HepG2 (cell line): ENCODE results near the gene CCDC87. TPM values are rescaled to one million over a fixed set of nuclear protein-coding genes. Genes with fewer than 3 reads are reported as not detected.

Experiments used
- ATAC-seq: fragments of 200-7000 bp; cut with Tn5 transposase; 3 replicates; pipeline ENCODE4 v1.9.1; 2020; ENCODE audit warnings: mild to moderate bottlenecking, moderate library complexity
- BruUV-seq: library from RNA; stranded (reverse); fragments of 400-500 nt; replicated peaks from 2 replicates; lab custom pipeline; 2021; lab: Mats Ljungman, UMichigan
- CTCF ChIA-PET: fragments of 300-600 bp; formaldehyde crosslinking; extraction: SDS; loops from one replicate; lab custom pipeline; 2021; ENCODE audit warnings: low total read pairs, inconsistent platforms, low intra/inter-chr PET ratio; lab: Yijun Ruan, JAX
- POLR2A ChIA-PET: fragments of 350-600 bp; sonication (Branson Sonifier 250); formaldehyde crosslinking; loops from one replicate; lab custom pipeline; 2020; ENCODE audit warnings: antibody characterized with exemption, inconsistent platforms; lab: Yijun Ruan, JAX
- DNase-seq: peaks from one replicate; pipeline ENCODE4 v3.0.0-alpha.2; 2015; ENCODE audit warnings: low spot score
- FAIRE-seq: peaks from 3 replicates; lab custom pipeline; 2011; peaks lifted over from hg19 to GRCh38; lab: Jason Lieb, UNC
- H2AFZ ChIP-seq: one replicate; pipeline ENCODE4 v1.6.1; 2011; ENCODE audit warnings: low read length, inconsistent platforms
- H3K27ac ChIP-seq: fragments of 300-600 bp; 3 replicates; pipeline ENCODE4 v1.8.0; 2011; ENCODE audit warnings: mixed run types, mild to moderate bottlenecking, mixed read lengths, low read length, inconsistent platforms; ENCODE audit not compliant: insufficient read depth; ENCODE audit errors: extremely low read length
- H3K27me3 ChIP-seq, 2 experiments: fragments of 200-600 bp in 1 of 2; 2 replicates in 1 of 2; 3 replicates in 1 of 2; pipeline versions ENCODE4 v1.6.0 to v1.8.0; 2011; ENCODE audit warnings: low read length in 2 of 2, mild to moderate bottlenecking in 2 of 2, moderate library complexity in 2 of 2, inconsistent platforms in 1 of 2; ENCODE audit not compliant: insufficient read depth in 2 of 2, control insufficient read depth in 1 of 2
- H3K36me3 ChIP-seq, 2 experiments: fragments of 200-600 bp in 1 of 2; replicated peaks in 1 of 2; 2 replicates in 1 of 2; 3 replicates in 1 of 2; pipeline versions ENCODE4 v1.5.1 to v1.8.0; 2011; ENCODE audit warnings: low read length in 2 of 2, inconsistent platforms in 1 of 2; ENCODE audit not compliant: insufficient read depth in 2 of 2, control insufficient read depth in 1 of 2
- H3K4me1 ChIP-seq: 2 replicates; pipeline ENCODE4 v1.5.1; 2012; ENCODE audit warnings: low read length, inconsistent platforms; ENCODE audit not compliant: insufficient read depth
- H3K4me2 ChIP-seq: 2 replicates; pipeline ENCODE4 v1.6.0; 2011; ENCODE audit warnings: low read depth, low read length, inconsistent platforms
- H3K4me3 ChIP-seq, 3 experiments: fragments of 200-600 bp in 1 of 3; sonication (generic), shearing (Covaris generic) in 1 of 3; replicated peaks in 1 of 3; 2 replicates each; pipeline ENCODE4 v1.5.1; 2011 to 2016; ENCODE audit warnings: low read length in 3 of 3, inconsistent platforms in 2 of 3, low read depth in 2 of 3, mild to moderate bottlenecking in 2 of 3, control low read depth in 1 of 3, mixed read lengths in 1 of 3; ENCODE audit not compliant: insufficient read depth in 1 of 3
- H3K79me2 ChIP-seq: one replicate; pipeline ENCODE4 v1.6.1; 2011; ENCODE audit warnings: low read length, inconsistent platforms; ENCODE audit not compliant: insufficient read depth
- H3K9ac ChIP-seq: 2 replicates; pipeline ENCODE4 v1.6.0; 2011; ENCODE audit warnings: mild to moderate bottlenecking, low read depth, low read length, inconsistent platforms; ENCODE audit not compliant: insufficient read depth
- H3K9me3 ChIP-seq: 2 replicates; pipeline ENCODE4 v1.5.1; 2012; ENCODE audit warnings: mild to moderate bottlenecking, low read length
- H4K20me1 ChIP-seq: 2 replicates; pipeline ENCODE4 v1.6.0; 2011; ENCODE audit warnings: inconsistent platforms, mild to moderate bottlenecking, low read length, moderate library complexity; ENCODE audit not compliant: insufficient read depth
- ARID5B ChIP-seq: IDR thresholded peaks from 2 replicates; pipeline ENCODE4 v1.4.0; 2020; ENCODE audit warnings: mild to moderate bottlenecking, missing genetic modification reagents
- ATF3 ChIP-seq: sonication (generic); formaldehyde crosslinking; IDR thresholded peaks from 2 replicates; pipeline ENCODE4 v1.4.0; 2020; ENCODE audit warnings: missing genetic modification reagents
- CREB1 ChIP-seq, 2 experiments: fragments of 450-650 bp in 1 of 2; IDR thresholded peaks; 2 replicates each; pipeline ENCODE4 v1.6.1; 2016 to 2017; ENCODE audit warnings: control low read depth in 1 of 2, mild to moderate bottlenecking in 1 of 2, missing compliant biosample characterization in 1 of 2, missing genetic modification characterization in 1 of 2
- EP300 ChIP-seq, 3 experiments: sonication (generic) in 1 of 3; formaldehyde crosslinking in 1 of 3; IDR thresholded peaks; 2 replicates each; pipeline versions ENCODE4 v1.5.1 to v1.6.1; 2011 to 2020; ENCODE audit warnings: low read depth in 2 of 3, low read length in 2 of 3, borderline replicate concordance in 1 of 3, improper control_type of control experiment in 1 of 3, mild to moderate bottlenecking in 1 of 3, missing genetic modification reagents in 1 of 3, moderate library complexity in 1 of 3
- FOXC1 ChIP-seq: sonication (generic); formaldehyde crosslinking; IDR thresholded peaks from 2 replicates; pipeline ENCODE4 v1.8.0; 2022; ENCODE audit warnings: mild to moderate bottlenecking, missing genetic modification reagents, borderline replicate concordance
- GATAD2A ChIP-seq: IDR thresholded peaks from 2 replicates; pipeline ENCODE4 v1.6.1; 2016
- HMGXB4 ChIP-seq, 2 experiments: sonication (generic) in 1 of 2; formaldehyde crosslinking in 1 of 2; IDR thresholded peaks; 2 replicates each; pipeline versions ENCODE4 v1.4.0 to v1.6.1; 2018 to 2020; ENCODE audit warnings: missing genetic modification reagents in 2 of 2, borderline replicate concordance in 1 of 2, low read depth in 1 of 2, mild to moderate bottlenecking in 1 of 2, missing biosample characterization in 1 of 2
- MED1 ChIP-seq: sonication (generic); formaldehyde crosslinking; IDR thresholded peaks from 2 replicates; pipeline ENCODE4 v1.4.0; 2020; ENCODE audit warnings: missing genetic modification reagents
- SAP130 ChIP-seq: IDR thresholded peaks from 2 replicates; pipeline ENCODE4 v1.6.1; 2016; ENCODE audit warnings: low read depth
- ZHX1 ChIP-seq: sonication (generic); formaldehyde crosslinking; IDR thresholded peaks from 2 replicates; pipeline ENCODE4 v1.8.1; 2022; ENCODE audit warnings: low read depth, mild to moderate bottlenecking, missing genetic modification reagents
- ZKSCAN1 ChIP-seq: fragments of 150-350 bp; IDR thresholded peaks from 2 replicates; pipeline ENCODE4 v1.6.1; 2014; ENCODE audit warnings: low read length
- ZNF644 ChIP-seq: IDR thresholded peaks from 2 replicates; pipeline ENCODE4 v1.6.1; 2016; ENCODE audit warnings: low read depth
- WGBS: methylation state at CpG from one replicate; pipeline ENCODE4 v1.1.6; 2017; ENCODE audit warnings: low lambda C conversion rate; 5-methylcytosine and 5-hydroxymethylcytosine counted together
- in situ Hi-C: cut with HindIII; loops from 2 replicates; pipeline ENCODE4 v1.10.0; 2017; ENCODE audit warnings: low pct_unique_long_range_greater_than_20kb; ENCODE audit not compliant: extremely low pct_ligation_motif_present
- intact Hi-C: fragments of 100-400 bp; cut with micrococcal nuclease; formaldehyde crosslinking; loops from one replicate; pipeline ENCODE4 v1.10.0; 2022; ENCODE audit not compliant: unreplicated experiment
- polyA plus RNA-seq, 8 experiments: library from polyadenylated mRNA; depleted of rRNA in 3 of 8; stranded (reverse) in 7 of 8; unstranded in 1 of 8; fragments of >200 nt; fragmentation: Illumina TruSeq in 4 of 8; extraction: Trizol in 4 of 8; gene quantifications; 2 replicates each; pipeline versions ENCODE4 v1.2.1 to v1.2.3, GENCODE V29; 2011 to 2016; ENCODE audit warnings: low read depth in 4 of 8, missing spikeins in 1 of 8, mixed read lengths in 1 of 8; ENCODE audit not compliant: insufficient read depth in 1 of 8
- total RNA-seq, 5 experiments: library from RNA; depleted of rRNA; stranded (reverse); fragments of >200 nt; fragmentation: Illumina TruSeq; extraction: Trizol; gene quantifications; 2 replicates each; pipeline ENCODE4 v1.2.3, GENCODE V29; 2016; ENCODE audit warnings: low read depth in 1 of 5

The CCDC87 gene
- total and polyA plus RNA-seq, 2 of the 13 experiments (the other 11 are each of a cell fraction or from before 2014, with no cell fraction given), result 0.05 to 0.42 TPM

- intact Hi-C loops, result loop anchor here (5.0 kb wide), 1 partner anchor 86 kb away; the partner anchor contains the start of gene RBM4B
- H3K9ac ChIP-seq, result 0 out of 2 replicates have a peak overlapping the region, but pooled peaks have one; percentile 85
- H3K79me2 ChIP-seq, result peaks cover 12% of the 10 kb centered on the region
- H3K9me3 ChIP-seq, result no peaks in the 10 kb centered on the region
- H4K20me1 ChIP-seq, result no peaks in the 10 kb centered on the region
- BruUV-seq, result TSS peak; percentile 49
- H3K27me3 ChIP-seq, result no peaks in the 10 kb centered on the region; a peak in 1 of 5 replicates
- peak overlapping the region; percentile 78 for H3K27ac ChIP-seq
- CTCF ChIA-PET, result no interaction called here
- POLR2A ChIA-PET, result interaction anchor here (0.6 to 5.1 kb wide), 10 partner anchors 12 to 648 kb away, joined by 3 to 72 read pairs (median 12); partner anchors contain the start of genes RBM14, RBM4 and RBM4B
- H3K36me3 ChIP-seq, result no peaks in the 10 kb centered on the region
- H3K4me3 ChIP-seq, result peak overlapping the region in 1 of 3 experiments; percentile 31; a peak in 1 of 6 replicates
- FAIRE-seq, result no peak
- H2AFZ ChIP-seq, result no peak overlapping the region
- in situ Hi-C loops, result no loop called here
- H3K4me2 ChIP-seq, result peak overlapping the region; percentile 100
- peaks cover 69% of the 10 kb centered on the region for H3K4me1 ChIP-seq
- DNase-seq, result peak; percentile 58
- no peak for ATAC-seq
- WGBS, result 0% methylated on average over 2 of the region's 2 CpGs
- TF ChIP-seq HMGXB4 (CRISPR knock-in tag; IDR thresholded peaks at IDR 0.05; ENCODE audit: borderline replicate concordance in 1 of 2, low read depth in 1 of 2), result no peak
- TF ChIP-seq SAP130 (CRISPR knock-in tag), result peak; percentile 28; the same call in 1 of the 2 replicates
- peak; percentile 59 for TF ChIP-seq ARID5B (CRISPR knock-in tag)
- TF ChIP-seq CREB1 (IDR thresholded peaks at IDR 0.05), result no peak
- peak; percentile 41; the same call in 1 of the 2 replicates for TF ChIP-seq CREB1 (CRISPR knock-in tag; IDR thresholded peaks at IDR 0.05)
- peak; percentile 36; the same call in 1 of the 2 replicates for TF ChIP-seq ZNF644 (CRISPR knock-in tag)
- TF ChIP-seq ATF3, result no peak
- TF ChIP-seq MED1 (CRISPR knock-in tag), result 0 out of 2 replicates have a peak, but pooled peaks have one; percentile 30
- no peak for TF ChIP-seq ZHX1
- no peak for TF ChIP-seq ZKSCAN1
- TF ChIP-seq EP300 (IDR thresholded peaks at IDR 0.05; ENCODE audit: low read depth in 2 of 2, low read length in 2 of 2), result peak in 1 of 2 experiments; percentile 45; a peak in 1 of 4 replicates
- no peak for TF ChIP-seq EP300 (CRISPR knock-in tag; IDR thresholded peaks at IDR 0.05; ENCODE audit: borderline replicate concordance)
- TF ChIP-seq GATAD2A (CRISPR knock-in tag), result peak; percentile 57; the same call in 1 of the 2 replicates
- TF ChIP-seq FOXC1 (CRISPR knock-in tag), result no peak
Observed at GRCh38 chr11:66591175-66591574, 1.7 kb downstream of the CCDC87 start.
